Measurements from ENCODE around the gene RAB40A. TPM values are rescaled to one million over a fixed set of nuclear protein-coding genes. Genes with fewer than 3 reads are reported as not detected.

The RAB40A gene
- polyA plus RNA-seq, 1 experiment, result 0.22 TPM

- Histone ChIP-seq H3K27me3 (ENCODE audit: control insufficient read depth, insufficient read depth, low read length) (no peaks in the 10 kb centered on the region), H3K4me3 (ENCODE audit: low read depth, low read length) (no peak overlapping the region), H3K9me3 (ENCODE audit: control insufficient read depth, insufficient read depth, low read length) (no peaks in the 10 kb centered on the region), H3K27ac (ENCODE audit: low read depth, low read length) (no peak overlapping the region)
- no peak for DNase-seq (ENCODE audit: low read depth, low spot score)
- ChIA-PET CTCF (no interaction called here), POLR2A (no interaction called here)
- no peak for TF ChIP-seq CTCF (IDR thresholded peaks at IDR 0.05; ENCODE audit: low read depth, low read length)
Measured at GRCh38 chrX:103556963-103557612, 37.8 kb upstream of the RAB40A start.

- H3K27ac ChIP-seq (ENCODE audit: low read depth, low read length), result no peak overlapping the region
- ChIA-PET POLR2A (no interaction called here), CTCF (no interaction called here)
- no peaks in the 10 kb centered on the region for H3K27me3 ChIP-seq (ENCODE audit: control insufficient read depth, insufficient read depth, low read length)
- H3K9me3 ChIP-seq (ENCODE audit: control insufficient read depth, insufficient read depth, low read length), result no peaks in the 10 kb centered on the region
- H3K4me3 ChIP-seq (ENCODE audit: low read depth, low read length), result peak overlapping the region; percentile 60
- DNase-seq (ENCODE audit: low read depth, low spot score), result peak; percentile 15
- TF ChIP-seq CTCF (IDR thresholded peaks at IDR 0.05; ENCODE audit: low read depth, low read length), result no peak
Measured at GRCh38 chrX:103554687-103555424, 35.6 kb upstream of the RAB40A start.

- Histone ChIP-seq H3K27ac (ENCODE audit: low read depth, low read length) (no peak overlapping the region), H3K9me3 (ENCODE audit: control insufficient read depth, insufficient read depth, low read length) (no peaks in the 10 kb centered on the region), H3K27me3 (ENCODE audit: control insufficient read depth, insufficient read depth, low read length) (no peaks in the 10 kb centered on the region), H3K4me3 (ENCODE audit: low read depth, low read length) (no peak overlapping the region)
- TF ChIP-seq CTCF (IDR thresholded peaks at IDR 0.05; ENCODE audit: low read depth, low read length), result no peak
- ChIA-PET CTCF (interaction anchor here (1.0 kb wide), 1 partner anchor 78 kb away, joined by 3 read pairs; no protein-coding TSS in a partner anchor), POLR2A (no interaction called here)
- DNase-seq (ENCODE audit: low read depth, low spot score), result no peak
Measured at GRCh38 chrX:103552236-103552635, 32.9 kb upstream of the RAB40A start.

GRCh38 chrX:103550415-103551051, 31.2 kb upstream of the RAB40A start:
- no peak for DNase-seq (ENCODE audit: low read depth, low spot score)
- Histone ChIP-seq H3K4me3 (ENCODE audit: low read depth, low read length) (no peak overlapping the region), H3K9me3 (ENCODE audit: control insufficient read depth, insufficient read depth, low read length) (no peaks in the 10 kb centered on the region), H3K27me3 (ENCODE audit: control insufficient read depth, insufficient read depth, low read length) (no peaks in the 10 kb centered on the region), H3K27ac (ENCODE audit: low read depth, low read length) (no peak overlapping the region)
- TF ChIP-seq CTCF (IDR thresholded peaks at IDR 0.05; ENCODE audit: low read depth, low read length), result no peak
- ChIA-PET POLR2A (no interaction called here), CTCF (interaction anchor here (0.7 kb wide), 1 partner anchor 224 kb away, joined by 5 read pairs; no protein-coding TSS in a partner anchor)

GRCh38 chrX:103549916-103550315, 30.6 kb upstream of the RAB40A start:
- POLR2A ChIA-PET, result no interaction called here

More at GRCh38 chrX:103549916-103550315, 30.6 kb upstream of the RAB40A start:
- H3K27ac ChIP-seq (ENCODE audit: low read depth, low read length), result no peak overlapping the region
- no peak for TF ChIP-seq CTCF (IDR thresholded peaks at IDR 0.05; ENCODE audit: low read depth, low read length)
- CTCF ChIA-PET, result interaction anchor here (0.7 kb wide), 1 partner anchor 224 kb away, joined by 5 read pairs; no protein-coding TSS in a partner anchor
- no peaks in the 10 kb centered on the region for H3K27me3 ChIP-seq (ENCODE audit: control insufficient read depth, insufficient read depth, low read length)
- no peaks in the 10 kb centered on the region for H3K9me3 ChIP-seq (ENCODE audit: control insufficient read depth, insufficient read depth, low read length)
- H3K4me3 ChIP-seq (ENCODE audit: low read depth, low read length), result no peak overlapping the region
- no peak for DNase-seq (ENCODE audit: low read depth, low spot score)
